ENCODE measurements around the gene NAA20. TPM values are rescaled to one million over a fixed set of nuclear protein-coding genes. Genes with fewer than 3 reads are reported as not detected.

The NAA20 gene
- total and polyA plus RNA-seq, 2 of the 4 experiments (the other 2 are of a cell fraction) = 35.7 to 58.8 TPM

DNA sequence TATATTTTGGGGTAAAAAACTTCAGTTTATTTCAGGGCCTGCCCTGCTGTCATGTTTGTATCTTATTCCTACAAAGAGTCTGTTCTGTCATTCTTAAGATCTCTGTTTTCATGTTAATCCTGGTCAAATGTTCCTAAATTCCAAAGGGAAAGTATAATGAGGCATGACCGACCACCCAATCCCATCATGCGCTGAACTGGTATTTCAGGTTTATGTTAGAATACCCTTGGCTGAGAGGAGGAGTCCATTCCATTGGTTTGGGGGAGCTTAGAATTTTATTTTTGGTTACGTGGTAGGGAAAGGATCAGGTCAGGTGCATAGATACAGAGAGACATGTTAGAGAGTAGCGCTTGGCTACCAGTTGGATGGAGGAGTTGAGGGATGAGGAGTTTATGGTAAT lies 60.9 kb downstream of the NAA20 start:
- Histone ChIP-seq H3K4me1 (ENCODE audit: control insufficient read depth, insufficient read depth, low read length) (no peaks in the 10 kb centered on the region), H3K4ac (ENCODE audit: low read depth, low read length) (no peak overlapping the region), H3K9me1 (ENCODE audit: insufficient read depth, low read length) (no peaks in the 10 kb centered on the region), H4K8ac (ENCODE audit: low read depth in 2 of 2, low read length in 2 of 2) (no peak overlapping the region), H3K4me2 (ENCODE audit: low read depth, low read length) (no peak overlapping the region), H3K79me1 (ENCODE audit: low read depth in 1 of 2, low read length in 2 of 2) (no peaks in the 10 kb centered on the region), H2BK15ac (ENCODE audit: low read depth, low read length) (no peak overlapping the region), H3K14ac (replicated peaks; ENCODE audit: low read depth, low read length) (no peak overlapping the region), H2AK9ac (replicated peaks; ENCODE audit: low read depth, low read length, poor library complexity) (no peak overlapping the region), H3K56ac (ENCODE audit: extremely low read depth, insufficient read depth, low read length) (no peak overlapping the region), H4K20me1 (ENCODE audit: insufficient read depth, low read length) (no peaks in the 10 kb centered on the region), H2BK5ac (ENCODE audit: low read depth, low read length, poor library complexity, severe bottlenecking) (no peak overlapping the region), H3K23ac (ENCODE audit: low read depth, low read length) (no peak overlapping the region), H3K18ac (ENCODE audit: low read depth, low read length) (no peak overlapping the region), H2BK20ac (ENCODE audit: low read depth, low read length) (no peak overlapping the region), H3K36me3 (ENCODE audit: control insufficient read depth, insufficient read depth, low read length) (no peaks in the 10 kb centered on the region), H3K9me3 (ENCODE audit: control insufficient read depth, insufficient read depth, low read length) (no peaks in the 10 kb centered on the region), H3K27ac (ENCODE audit: insufficient read depth, low read length) (no peak overlapping the region), H4K91ac (ENCODE audit: insufficient read depth, low read depth, low read length) (no peak overlapping the region), H3K9ac (ENCODE audit: low read depth, low read length) (no peak overlapping the region), H2AFZ (replicated peaks; ENCODE audit: low read length, poor library complexity) (no peak overlapping the region), H2AK5ac (ENCODE audit: low read depth, low read length) (no peak overlapping the region), H4K5ac (ENCODE audit: low read depth, low read length) (no peak overlapping the region), H2BK120ac (ENCODE audit: low read depth, low read length) (no peak overlapping the region), H3K4me3 (ENCODE audit: insufficient read depth, low read depth, low read length) (no peak overlapping the region), H3K27me3 (ENCODE audit: control insufficient read depth, insufficient read depth, low read length) (peaks cover 36% of the 10 kb centered on the region)
- in situ Hi-C loops (cut with MboI; ENCODE audit: low sequenced_read_pairs) = loop anchor here (10.0 kb wide), 1 partner anchor 157 kb away; no protein-coding TSS in a partner anchor
- DNase-seq (no peak), ATAC-seq (ENCODE audit: low read depth) (no peak)
- ChIA-PET CTCF (no interaction called here), POLR2A (ENCODE audit: unreplicated experiment) (no interaction called here)
- dilution Hi-C loops (cut with HindIII; ENCODE audit: low sequenced_read_pairs, unreplicated experiment) = no loop called here
- TF ChIP-seq, protein P1, sequence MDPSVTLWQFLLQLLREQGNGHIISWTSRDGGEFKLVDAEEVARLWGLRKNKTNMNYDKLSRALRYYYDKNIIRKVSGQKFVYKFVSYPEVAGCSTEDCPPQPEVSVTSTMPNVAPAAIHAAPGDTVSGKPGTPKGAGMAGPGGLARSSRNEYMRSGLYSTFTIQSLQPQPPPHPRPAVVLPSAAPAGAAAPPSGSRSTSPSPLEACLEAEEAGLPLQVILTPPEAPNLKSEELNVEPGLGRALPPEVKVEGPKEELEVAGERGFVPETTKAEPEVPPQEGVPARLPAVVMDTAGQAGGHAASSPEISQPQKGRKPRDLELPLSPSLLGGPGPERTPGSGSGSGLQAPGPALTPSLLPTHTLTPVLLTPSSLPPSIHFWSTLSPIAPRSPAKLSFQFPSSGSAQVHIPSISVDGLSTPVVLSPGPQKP (IDR thresholded peaks at IDR 0.05; ENCODE audit: borderline replicate concordance, low read depth, low read length) = no peak
- TF ChIP-seq POLR2A (IDR thresholded peaks at IDR 0.05; ENCODE audit: low read depth, low read length) (no peak), CHD1 (IDR thresholded peaks at IDR 0.05; ENCODE audit: low read depth, low read length) (no peak), RAD21 (IDR thresholded peaks at IDR 0.05; ENCODE audit: low read length) (no peak), SMC3 (IDR thresholded peaks at IDR 0.05; ENCODE audit: low read depth, low read length) (no peak), MAFK (IDR thresholded peaks at IDR 0.05; ENCODE audit: low read depth, low read length) (no peak), NFE2L2 (IDR thresholded peaks at IDR 0.05; ENCODE audit: low read depth, low read length) (no peak), MXI1 (IDR thresholded peaks at IDR 0.05; ENCODE audit: borderline replicate concordance, low read depth, low read length) (no peak), FOS (IDR thresholded peaks at IDR 0.05; ENCODE audit: low read depth, low read length) (no peak), RCOR1 (IDR thresholded peaks at IDR 0.05; ENCODE audit: insufficient replicate concordance, low read length) (no peak), RFX5 (IDR thresholded peaks at IDR 0.05; ENCODE audit: low read depth, low read length) (no peak), MAZ (IDR thresholded peaks at IDR 0.05; ENCODE audit: borderline replicate concordance, low read depth, low read length) (no peak), CEBPB (IDR thresholded peaks at IDR 0.05; ENCODE audit: low read depth, low read length) (no peak), BHLHE40 (IDR thresholded peaks at IDR 0.05; ENCODE audit: low read depth, low read length) (no peak)
- TF ChIP-seq, protein P2, sequence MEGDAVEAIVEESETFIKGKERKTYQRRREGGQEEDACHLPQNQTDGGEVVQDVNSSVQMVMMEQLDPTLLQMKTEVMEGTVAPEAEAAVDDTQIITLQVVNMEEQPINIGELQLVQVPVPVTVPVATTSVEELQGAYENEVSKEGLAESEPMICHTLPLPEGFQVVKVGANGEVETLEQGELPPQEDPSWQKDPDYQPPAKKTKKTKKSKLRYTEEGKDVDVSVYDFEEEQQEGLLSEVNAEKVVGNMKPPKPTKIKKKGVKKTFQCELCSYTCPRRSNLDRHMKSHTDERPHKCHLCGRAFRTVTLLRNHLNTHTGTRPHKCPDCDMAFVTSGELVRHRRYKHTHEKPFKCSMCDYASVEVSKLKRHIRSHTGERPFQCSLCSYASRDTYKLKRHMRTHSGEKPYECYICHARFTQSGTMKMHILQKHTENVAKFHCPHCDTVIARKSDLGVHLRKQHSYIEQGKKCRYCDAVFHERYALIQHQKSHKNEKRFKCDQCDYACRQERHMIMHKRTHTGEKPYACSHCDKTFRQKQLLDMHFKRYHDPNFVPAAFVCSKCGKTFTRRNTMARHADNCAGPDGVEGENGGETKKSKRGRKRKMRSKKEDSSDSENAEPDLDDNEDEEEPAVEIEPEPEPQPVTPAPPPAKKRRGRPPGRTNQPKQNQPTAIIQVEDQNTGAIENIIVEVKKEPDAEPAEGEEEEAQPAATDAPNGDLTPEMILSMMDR (conservative IDR thresholded peaks at IDR 0.05; ENCODE audit: low read depth, low read length) = no peak
- TF ChIP-seq, protein P3, sequence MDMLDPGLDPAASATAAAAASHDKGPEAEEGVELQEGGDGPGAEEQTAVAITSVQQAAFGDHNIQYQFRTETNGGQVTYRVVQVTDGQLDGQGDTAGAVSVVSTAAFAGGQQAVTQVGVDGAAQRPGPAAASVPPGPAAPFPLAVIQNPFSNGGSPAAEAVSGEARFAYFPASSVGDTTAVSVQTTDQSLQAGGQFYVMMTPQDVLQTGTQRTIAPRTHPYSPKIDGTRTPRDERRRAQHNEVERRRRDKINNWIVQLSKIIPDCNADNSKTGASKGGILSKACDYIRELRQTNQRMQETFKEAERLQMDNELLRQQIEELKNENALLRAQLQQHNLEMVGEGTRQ (IDR thresholded peaks at IDR 0.05; ENCODE audit: low read depth, low read length) = no peak
- intact Hi-C loops (cut with micrococcal nuclease) = no loop called here
- BruUV-seq (replicated peaks) = no TSS peak
- WGBS, 2 experiments (ENCODE audit: extremely low coverage in 2 of 2, insufficient read length in 1 of 2) = 70% methylated on average over 2 of the region's 4 CpGs; no CpG with 5 or more reads in 1 of the 2 experiments
